CD4-positive, alpha-beta T cell (primary cell): ENCODE data around the gene LSAMP. TPM values are rescaled to one million over a fixed set of nuclear protein-coding genes. Genes with fewer than 3 reads are reported as not detected.

ENCODE experiments used
- ATAC-seq: fragments of 200-7000 bp; cut with Tn5 transposase; one replicate; pipeline ENCODE4 v1.10.0; 2022; ENCODE audit warnings: mild to moderate bottlenecking; ENCODE audit not compliant: poor library complexity
- CTCF ChIA-PET: fragments of 350-600 bp; sonication (Branson Sonifier 250); formaldehyde crosslinking; loops from one replicate; lab custom pipeline; 2021; ENCODE audit warnings: antibody characterized with exemption, inconsistent platforms; lab: Charles Lee
- POLR2A ChIA-PET: fragments of 350-600 bp; sonication (Branson Sonifier 250); formaldehyde crosslinking; loops from one replicate; lab custom pipeline; 2021; ENCODE audit warnings: antibody characterized with exemption, inconsistent platforms; lab: Charles Lee
- DNase-seq, 14 experiments: peaks; one replicate each; pipeline ENCODE4 v3.0.0-alpha.2; 2013 to 2020; ENCODE audit warnings: mixed read lengths in 2 of 14
- H3K27ac ChIP-seq, 2 donors: one replicate each; pipeline versions ENCODE4 v1.5.1 to v1.7.0; 2013; ENCODE audit warnings: low read length in 2 of 2, low read depth in 1 of 2, mild to moderate bottlenecking in 1 of 2
- H3K27me3 ChIP-seq, 2 experiments: 1 replicate in 1 of 2; 2 replicates in 1 of 2; pipeline versions ENCODE4 v1.6.1 to v1.7.0; 2013; ENCODE audit warnings: low read length in 2 of 2, control low read depth in 1 of 2, mild to moderate bottlenecking in 1 of 2, moderate library complexity in 1 of 2; ENCODE audit not compliant: insufficient read depth in 2 of 2, control insufficient read depth in 1 of 2
- H3K36me3 ChIP-seq: one replicate; pipeline ENCODE4 v1.6.1; 2013; ENCODE audit warnings: low read length, control low read depth; ENCODE audit not compliant: insufficient read depth
- H3K4me1 ChIP-seq: one replicate; pipeline ENCODE4 v1.6.1; 2013; ENCODE audit warnings: low read length, control low read depth; ENCODE audit not compliant: insufficient read depth
- H3K4me3 ChIP-seq: one replicate; pipeline ENCODE4 v1.5.1; 2013; ENCODE audit warnings: mild to moderate bottlenecking, low read length, moderate library complexity
- H3K9me3 ChIP-seq, 2 experiments: 1 replicate in 1 of 2; 2 replicates in 1 of 2; pipeline versions ENCODE4 v1.6.1 to v1.7.0; 2013; ENCODE audit warnings: low read length in 2 of 2, mild to moderate bottlenecking in 2 of 2, control low read depth in 1 of 2, moderate library complexity in 1 of 2; ENCODE audit not compliant: control insufficient read depth in 1 of 2, insufficient read depth in 1 of 2
- H3K27ac Mint-ChIP-seq: one replicate; pipeline ENCODE4 v1.8.0; 2020; ENCODE audit warnings: mixed read lengths
- H3K27me3 Mint-ChIP-seq: one replicate; pipeline ENCODE4 v1.8.0; 2021; ENCODE audit warnings: mixed read lengths
- H3K36me3 Mint-ChIP-seq: one replicate; pipeline ENCODE4 v1.8.0; 2021; ENCODE audit warnings: low read depth, mixed read lengths
- H3K4me1 Mint-ChIP-seq: one replicate; pipeline ENCODE4 v1.8.0; 2021; ENCODE audit warnings: low read depth, mixed read lengths
- H3K4me3 Mint-ChIP-seq: one replicate; pipeline ENCODE4 v1.8.0; 2020; ENCODE audit warnings: mild to moderate bottlenecking, mixed read lengths
- H3K9me3 Mint-ChIP-seq: one replicate; pipeline ENCODE4 v1.8.0; 2020; ENCODE audit warnings: mixed read lengths
- intact Hi-C, 2 experiments: fragments of 100-400 bp; cut with DNase I in 1 of 2; cut with micrococcal nuclease in 1 of 2; formaldehyde crosslinking; loops; one replicate each; pipeline versions ENCODE4 v1.15.1 to v1.9.0; 2023 to 2025; cut with DNase I, micrococcal nuclease
- total RNA-seq, 174 experiments: library from RNA in 2 of 174; stranded (reverse) in 2 of 174; gene quantifications; one replicate each; pipeline ENCODE4 v1.2.3 and lab custom pipeline; 2021 to 2026
- TF ChIP-seq, protein P1 (sequence below): fragments of 200-600 bp; IDR thresholded peaks from one replicate; pipeline ENCODE4 v1.8.0; 2022; ENCODE audit warnings: antibody characterized with exemption, mild to moderate bottlenecking

LSAMP gene
- total RNA-seq, 2 experiments from 2014 or later = not detected

DNA sequence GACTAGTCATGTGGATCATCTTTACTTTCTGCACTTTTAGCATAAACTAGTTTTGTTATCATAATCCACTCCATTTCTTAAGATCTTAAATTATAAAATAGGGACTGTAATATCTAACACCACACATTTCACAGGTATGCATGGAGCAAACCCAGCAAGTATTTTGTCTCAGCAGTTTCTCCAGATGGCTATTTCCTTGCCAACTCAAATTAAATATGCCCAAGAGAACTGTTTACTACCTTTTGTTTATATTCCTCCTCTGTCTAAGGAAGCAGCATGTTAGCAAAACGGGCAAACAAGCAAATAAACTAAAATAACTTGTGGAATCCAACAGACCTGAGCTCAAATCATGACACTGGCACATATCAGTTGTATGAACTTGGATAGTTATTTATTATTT lies 379.8 kb downstream of the LSAMP start:
- H3K27ac ChIP-seq = no peak overlapping the region
- Mint-ChIP-seq H3K27ac (no peak overlapping the region), H3K4me1 (no peaks in the 10 kb centered on the region), H3K36me3 (no peaks in the 10 kb centered on the region), H3K4me3 (no peak overlapping the region), H3K9me3 (no peaks in the 10 kb centered on the region), H3K27me3 (no peaks in the 10 kb centered on the region)
- TF ChIP-seq, protein P1, sequence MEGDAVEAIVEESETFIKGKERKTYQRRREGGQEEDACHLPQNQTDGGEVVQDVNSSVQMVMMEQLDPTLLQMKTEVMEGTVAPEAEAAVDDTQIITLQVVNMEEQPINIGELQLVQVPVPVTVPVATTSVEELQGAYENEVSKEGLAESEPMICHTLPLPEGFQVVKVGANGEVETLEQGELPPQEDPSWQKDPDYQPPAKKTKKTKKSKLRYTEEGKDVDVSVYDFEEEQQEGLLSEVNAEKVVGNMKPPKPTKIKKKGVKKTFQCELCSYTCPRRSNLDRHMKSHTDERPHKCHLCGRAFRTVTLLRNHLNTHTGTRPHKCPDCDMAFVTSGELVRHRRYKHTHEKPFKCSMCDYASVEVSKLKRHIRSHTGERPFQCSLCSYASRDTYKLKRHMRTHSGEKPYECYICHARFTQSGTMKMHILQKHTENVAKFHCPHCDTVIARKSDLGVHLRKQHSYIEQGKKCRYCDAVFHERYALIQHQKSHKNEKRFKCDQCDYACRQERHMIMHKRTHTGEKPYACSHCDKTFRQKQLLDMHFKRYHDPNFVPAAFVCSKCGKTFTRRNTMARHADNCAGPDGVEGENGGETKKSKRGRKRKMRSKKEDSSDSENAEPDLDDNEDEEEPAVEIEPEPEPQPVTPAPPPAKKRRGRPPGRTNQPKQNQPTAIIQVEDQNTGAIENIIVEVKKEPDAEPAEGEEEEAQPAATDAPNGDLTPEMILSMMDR = no peak
- ATAC-seq (no peak), DNase-seq (no peak)
- H3K4me3 ChIP-seq = no peak overlapping the region
- H3K36me3 ChIP-seq = no peaks in the 10 kb centered on the region
- no peaks in the 10 kb centered on the region for H3K4me1 ChIP-seq
- peaks cover 0 to 4% of the 10 kb centered on the region in 2 experiments for H3K9me3 ChIP-seq
- intact Hi-C loops = no loop called here
- ChIA-PET CTCF (no interaction called here), POLR2A (no interaction called here)
- H3K27me3 ChIP-seq = no peaks in the 10 kb centered on the region

DNA sequence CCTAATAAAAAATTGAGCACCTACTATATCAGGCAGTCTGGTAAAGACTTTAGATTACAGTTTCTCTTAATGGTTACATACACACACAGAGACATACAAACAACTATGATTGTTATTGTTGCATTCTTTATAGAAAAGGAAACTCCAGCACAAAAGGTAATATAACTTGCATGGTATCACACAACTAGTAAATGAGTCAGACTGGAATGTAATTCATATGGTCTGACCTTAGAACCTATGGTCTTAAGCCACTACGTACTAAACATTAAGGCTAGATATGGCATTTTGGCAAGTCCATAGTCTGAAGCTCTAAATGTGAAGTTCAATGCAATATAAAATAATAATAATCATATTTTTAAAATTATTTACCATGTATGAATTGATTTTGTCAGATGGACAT lies 380.6 kb downstream of the LSAMP start:
- Histone ChIP-seq H3K27me3 (no peaks in the 10 kb centered on the region), H3K4me1 (no peaks in the 10 kb centered on the region), H3K27ac (no peak overlapping the region), H3K36me3 (no peaks in the 10 kb centered on the region), H3K9me3 (peaks cover 0 to 4% of the 10 kb centered on the region in 2 experiments), H3K4me3 (no peak overlapping the region)
- ChIA-PET CTCF (no interaction called here), POLR2A (no interaction called here)
- no peaks in the 10 kb centered on the region for H3K9me3 Mint-ChIP-seq
- no peaks in the 10 kb centered on the region for H3K36me3 Mint-ChIP-seq
- H3K27me3 Mint-ChIP-seq = no peaks in the 10 kb centered on the region
- H3K27ac Mint-ChIP-seq = no peak overlapping the region
- DNase-seq = no peak
- intact Hi-C loops = no loop called here
- ATAC-seq = no peak
- H3K4me3 Mint-ChIP-seq = no peak overlapping the region
- TF ChIP-seq, protein P1 = no peak
- no peaks in the 10 kb centered on the region for H3K4me1 Mint-ChIP-seq

DNA sequence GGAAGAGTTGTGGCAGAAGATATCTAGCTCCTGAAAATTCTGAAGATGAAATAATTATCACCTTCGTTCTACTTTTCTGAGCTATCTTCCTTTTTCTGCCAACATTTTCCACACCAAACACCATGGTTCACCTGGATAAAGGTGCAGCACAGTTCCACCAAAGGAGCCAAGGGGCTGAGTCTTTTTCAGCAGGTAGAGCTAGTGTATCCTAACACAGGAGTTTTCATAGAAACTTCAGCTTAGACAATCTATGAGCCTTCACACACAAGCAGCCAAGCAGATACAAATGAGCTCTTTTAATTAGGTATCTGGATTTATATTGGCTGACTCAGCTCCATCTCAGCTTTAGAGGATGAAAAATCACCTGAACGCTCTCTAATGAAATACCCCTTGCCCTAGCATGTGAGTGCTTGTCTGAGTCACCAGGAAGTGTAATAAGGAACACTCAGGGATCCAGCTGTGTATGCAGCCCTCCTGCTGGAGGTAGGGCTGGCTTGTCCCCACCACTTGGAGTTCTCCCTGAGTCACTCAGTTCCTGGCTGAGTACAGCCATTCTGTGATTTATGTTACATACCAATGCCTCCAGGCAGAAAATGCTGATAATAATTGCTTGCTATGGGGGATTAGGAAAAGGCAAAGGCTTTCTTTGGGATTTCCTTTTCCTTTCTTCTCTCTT lies 385.7 kb downstream of the LSAMP start:
- CTCF ChIA-PET = no interaction called here
- POLR2A ChIA-PET = no interaction called here

More for the DNA sequence above, 385.7 kb downstream of the LSAMP start:
- no peaks in the 10 kb centered on the region for H3K4me1 ChIP-seq
- H3K4me3 Mint-ChIP-seq = no peak overlapping the region
- H3K4me3 ChIP-seq = no peak overlapping the region
- H3K27me3 ChIP-seq = no peaks in the 10 kb centered on the region
- H3K9me3 ChIP-seq = peaks cover 0 to 4% of the 10 kb centered on the region in 2 experiments
- ATAC-seq = no peak
- no peaks in the 10 kb centered on the region for H3K36me3 Mint-ChIP-seq
- no peaks in the 10 kb centered on the region for H3K27me3 Mint-ChIP-seq
- no peak for DNase-seq
- TF ChIP-seq, protein P1 = no peak
- H3K4me1 Mint-ChIP-seq = no peaks in the 10 kb centered on the region
- H3K27ac Mint-ChIP-seq = no peak overlapping the region
- peaks cover 2% of the 10 kb centered on the region for H3K9me3 Mint-ChIP-seq
- H3K27ac ChIP-seq = no peak overlapping the region
- intact Hi-C loops = no loop called here
- H3K36me3 ChIP-seq = no peaks in the 10 kb centered on the region
